ENCODE measurements around the gene CASP10.
"Not testable (repeated sequence)": the region's sequence is repeated elsewhere in the genome, so short reads cannot be mapped to it uniquely, and the experiment has no call there.

CASP10 gene

GRCh38 chr2:201235860-201236811 is 53.2 kb downstream of the CASP10 start:
- peak; percentile 75 for DNase-seq

- DNase-seq = peak; percentile 51
Observed at GRCh38 chr2:201237486-201238123, 54.7 kb downstream of the CASP10 start.

DNA sequence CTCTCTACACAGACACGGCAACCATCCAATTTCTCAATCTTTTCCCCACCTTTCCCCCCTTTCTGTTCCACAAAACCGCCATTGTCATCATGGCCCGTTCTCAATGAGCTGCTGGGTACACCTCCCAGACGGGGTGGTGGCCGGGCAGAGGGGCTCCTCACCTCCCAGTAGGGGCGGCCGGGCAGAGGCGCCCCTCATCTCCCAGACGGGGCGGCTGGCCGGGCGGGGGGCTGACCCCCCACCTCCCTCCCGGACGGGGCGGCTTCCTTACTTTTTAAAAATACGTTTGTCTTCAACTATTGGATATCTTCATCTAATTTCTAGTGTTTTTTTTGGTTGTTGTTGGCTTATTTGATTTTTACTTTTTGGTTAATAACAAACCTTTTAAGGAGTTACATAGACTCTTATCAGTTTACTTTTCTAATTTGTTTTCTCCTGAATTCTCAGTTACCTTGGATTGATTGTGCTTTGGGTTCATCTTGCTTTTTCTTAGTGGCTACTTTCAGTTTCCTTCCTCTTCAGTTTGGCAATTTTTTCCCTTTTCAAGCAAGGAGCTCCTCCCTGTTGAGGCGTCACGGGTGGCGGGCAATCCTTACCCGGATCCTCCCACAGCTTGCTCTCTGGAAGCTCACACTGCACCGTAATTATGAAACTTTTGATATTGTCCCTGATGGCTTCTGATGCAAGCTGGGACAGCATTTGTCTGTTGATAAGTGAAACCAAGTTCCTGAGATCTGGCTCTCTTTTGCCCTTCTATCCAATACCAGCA is 56.4 kb downstream of the CASP10 start:
- DNase-seq = not testable (repeated sequence)

- no peak for DNase-seq
Observed at GRCh38 chr2:201242571-201243277, 59.8 kb downstream of the CASP10 start.

- DNase-seq = no peak
Observed at GRCh38 chr2:201244829-201245228, 61.9 kb downstream of the CASP10 start.

- DNase-seq = no peak
Observed at GRCh38 chr2:201246280-201246679, 63.3 kb downstream of the CASP10 start.

- DNase-seq = no peak
Observed at GRCh38 chr2:201248288-201248844, 65.4 kb downstream of the CASP10 start.

GRCh38 chr2:201249889-201250288 is 66.9 kb downstream of the CASP10 start:
- DNase-seq = no peak

- no peak for DNase-seq
Observed at GRCh38 chr2:201250741-201251140, 67.8 kb downstream of the CASP10 start.

DNA sequence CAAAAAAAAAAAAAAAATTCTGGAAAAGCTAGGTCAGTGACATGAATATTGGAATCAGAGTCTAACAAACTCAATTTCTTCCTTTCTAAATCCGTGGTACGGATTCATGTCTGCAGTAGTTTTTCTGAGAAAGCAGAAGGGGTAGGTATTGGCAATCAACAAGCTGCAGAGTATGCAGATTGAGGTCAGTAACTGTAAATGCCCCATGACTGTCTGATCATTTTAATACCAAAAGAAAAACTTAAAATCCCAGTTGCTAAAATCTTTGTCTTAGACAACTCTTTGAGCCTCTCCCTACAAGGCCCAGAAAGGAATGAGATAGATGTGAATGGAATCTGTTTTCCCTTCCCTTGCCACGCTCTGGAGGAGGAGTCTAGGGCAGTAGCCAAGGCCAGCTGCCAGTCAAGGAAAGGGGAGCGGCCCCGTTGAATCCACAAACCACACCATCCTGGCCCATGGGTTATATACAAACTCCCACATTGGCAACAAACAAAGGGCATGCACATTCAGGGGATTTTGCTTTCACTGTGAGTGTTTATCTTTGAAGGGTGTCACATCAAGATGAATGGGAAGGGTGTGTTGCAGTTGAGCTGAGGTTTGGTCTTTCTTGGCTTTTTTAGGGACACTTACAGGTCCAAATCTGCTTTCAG is 71.3 kb downstream of the CASP10 start:
- DNase-seq = peak; percentile 41

- peak; percentile 36 for DNase-seq
Observed at GRCh38 chr2:201255408-201256033, 72.6 kb downstream of the CASP10 start.

DNA sequence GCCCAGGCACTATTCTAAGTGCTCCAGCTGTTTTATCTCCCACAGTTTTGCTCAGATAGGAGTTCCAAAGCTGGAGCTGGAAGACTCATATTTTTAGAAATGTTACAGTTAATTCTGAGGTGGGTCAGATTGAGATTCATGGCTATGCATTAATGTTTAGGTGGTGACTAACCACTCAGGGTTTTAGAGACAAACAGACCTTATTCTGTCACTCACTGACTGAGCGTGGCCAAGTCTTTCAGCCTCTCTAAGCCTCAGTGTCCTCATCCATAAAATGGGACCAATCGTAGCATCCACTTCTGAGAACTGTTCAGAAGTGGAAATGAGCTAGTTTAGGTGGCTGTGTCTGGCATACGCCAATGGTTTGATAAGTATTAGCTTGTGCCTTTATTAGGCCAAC is 73.1 kb downstream of the CASP10 start:
- DNase-seq = peak; percentile 53

DNA sequence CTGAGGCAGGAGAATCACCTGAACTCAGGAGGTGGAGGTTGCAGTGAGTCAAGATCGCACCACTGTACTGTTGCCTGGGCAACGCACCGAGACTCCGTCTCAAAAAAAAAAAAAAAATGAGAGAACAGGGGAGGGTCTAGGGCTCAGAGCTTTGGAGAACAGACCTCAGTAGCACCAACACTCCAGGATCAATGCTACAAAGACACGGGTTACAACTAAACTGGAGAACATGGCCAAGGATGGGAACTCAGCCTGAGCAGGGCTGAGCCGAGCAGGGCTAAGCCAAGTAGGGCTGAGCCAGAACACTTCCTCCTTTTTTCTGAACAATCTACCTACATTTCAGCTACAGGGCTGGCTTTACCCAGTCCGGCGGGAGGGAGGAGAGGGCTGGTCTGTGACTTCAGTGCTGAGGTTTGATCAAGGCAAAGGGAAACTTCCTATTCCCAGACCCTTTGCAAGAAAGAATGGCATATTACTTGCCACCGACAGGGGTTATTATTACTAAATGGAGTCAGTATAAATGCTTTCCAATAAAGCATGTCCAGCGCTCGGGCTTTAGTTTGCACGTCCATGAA is 74.5 kb downstream of the CASP10 start:
- DNase-seq = no peak

GRCh38 chr2:201257956-201258665 is 75.2 kb downstream of the CASP10 start:
- peak; percentile 80 for DNase-seq

DNA sequence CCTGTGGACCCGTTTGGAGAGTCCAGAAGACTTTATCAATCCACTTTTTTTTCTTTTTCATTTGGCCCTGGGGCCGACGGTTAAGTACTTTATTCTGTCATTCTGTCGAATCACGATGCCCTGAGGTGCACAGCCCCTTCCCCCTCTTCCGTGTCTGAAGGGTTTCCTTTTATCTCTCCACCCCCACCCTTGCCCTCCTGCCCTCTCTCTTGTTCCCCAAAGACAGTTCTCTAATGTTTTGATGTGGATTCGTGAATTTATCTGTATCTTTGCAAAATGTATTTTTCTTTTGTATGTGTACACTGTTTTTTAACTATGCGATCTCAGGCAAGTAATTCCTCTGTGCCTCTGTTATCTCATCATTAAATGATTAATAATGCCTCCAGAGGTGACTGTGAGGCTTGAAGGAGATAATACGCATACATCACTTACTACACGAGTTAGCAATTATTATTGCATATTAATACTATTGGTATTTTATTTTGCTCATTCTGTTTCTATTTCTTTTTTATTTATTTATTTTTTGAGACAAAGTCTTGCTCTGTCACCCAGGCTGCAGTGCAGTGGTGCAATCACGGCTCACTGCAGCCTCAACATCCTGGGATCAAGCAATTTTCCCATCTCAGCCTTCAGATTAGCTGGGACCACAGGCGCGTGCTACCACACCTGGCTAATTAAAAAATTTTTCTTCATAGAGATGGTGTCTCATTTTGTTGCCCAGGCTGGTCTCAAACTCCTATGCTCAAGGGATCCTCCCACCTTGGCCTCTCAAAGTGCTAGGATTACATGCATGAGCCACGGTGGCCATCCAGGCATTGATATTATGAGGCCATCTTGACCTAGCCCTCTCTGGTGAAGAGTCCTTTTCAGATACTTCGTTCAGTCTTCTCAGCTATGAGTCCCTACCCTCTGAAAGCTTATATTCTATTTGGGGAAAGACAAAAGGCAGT is 76.0 kb downstream of the CASP10 start:
- DNase-seq = no peak

DNA sequence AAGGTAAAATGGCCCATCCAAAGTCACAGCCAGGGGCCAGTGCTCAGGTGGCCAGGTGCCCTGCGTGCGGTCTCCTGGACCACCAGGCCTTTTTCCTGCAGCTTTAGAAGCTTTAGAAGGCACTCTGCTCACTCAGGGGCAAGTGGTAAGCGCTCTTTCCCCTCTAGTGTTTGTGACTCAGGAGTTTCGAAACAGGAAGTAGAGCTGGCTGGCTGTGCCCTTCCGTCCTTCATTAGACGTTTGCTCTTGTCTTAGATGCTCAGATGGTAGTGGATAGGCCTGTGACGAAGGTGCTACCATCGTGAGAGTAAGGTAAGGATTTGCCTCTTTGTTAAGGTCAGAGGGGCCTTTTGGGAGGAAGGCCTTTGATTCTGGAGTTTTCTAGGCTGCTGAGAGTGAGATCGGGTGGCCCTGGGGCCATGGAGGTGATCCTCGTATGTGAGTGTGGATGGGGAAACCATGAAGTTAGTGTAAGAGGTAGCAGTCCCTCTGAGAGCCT is 77.4 kb downstream of the CASP10 start, which contains the start of gene CASP8:
CASP8 (plus strand) TSS at position 235 of the 499 bp plus-strand sequence. CDS start 5,951 bp downstream, outside the sequence.
- DNase-seq = peak; percentile 53

DNA sequence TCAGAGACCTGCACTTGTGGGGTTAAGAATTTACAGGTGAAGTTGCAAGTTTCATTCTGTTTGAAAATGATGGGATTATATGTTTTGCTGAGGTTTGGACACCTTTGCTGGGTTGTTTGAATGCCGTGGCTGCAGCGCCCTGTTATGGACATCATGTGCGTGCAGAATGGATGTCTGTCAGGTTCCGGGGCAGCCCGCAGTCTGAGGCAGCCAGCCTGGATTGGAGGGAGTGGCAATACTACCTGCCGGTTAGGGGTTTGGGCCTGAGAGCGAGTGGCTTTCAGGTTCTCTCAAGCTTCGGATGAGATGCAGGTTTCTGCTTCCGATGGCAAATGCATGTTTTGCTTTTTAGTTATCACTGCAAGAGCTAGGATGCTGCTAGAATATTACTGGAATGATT is 78.5 kb downstream of the CASP10 start:
- no peak for DNase-seq

- peak; percentile 26 for DNase-seq
Observed at GRCh38 chr2:201261906-201262305, 79.0 kb downstream of the CASP10 start.

- DNase-seq = no peak
Observed at GRCh38 chr2:201262718-201263117, 79.8 kb downstream of the CASP10 start.

Measured in fibroblast of skin of right quadriceps (primary cell).